Measurements from ENCODE around the gene DIP2C.

The DIP2C gene

DNA sequence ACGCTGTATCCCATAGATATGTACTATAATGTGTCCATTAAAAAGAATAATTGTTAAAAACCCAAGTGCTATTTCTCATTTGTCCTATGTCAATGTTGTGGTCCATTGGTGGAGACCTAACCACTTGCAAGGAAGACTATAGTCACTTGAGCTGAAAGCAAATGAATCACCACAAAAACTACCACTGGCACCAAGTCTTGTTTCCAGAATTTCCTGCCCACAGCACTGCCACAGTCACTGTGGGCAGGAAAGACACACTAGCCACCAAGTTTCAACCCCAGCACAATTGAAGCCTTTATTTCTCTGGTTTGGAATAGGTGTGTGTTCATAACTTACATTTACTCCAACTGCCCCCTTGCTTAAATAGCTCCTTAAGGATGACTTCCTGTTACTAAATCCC is 12.4 kb downstream of the DIP2C start:
- no peak for FAIRE-seq

DNA sequence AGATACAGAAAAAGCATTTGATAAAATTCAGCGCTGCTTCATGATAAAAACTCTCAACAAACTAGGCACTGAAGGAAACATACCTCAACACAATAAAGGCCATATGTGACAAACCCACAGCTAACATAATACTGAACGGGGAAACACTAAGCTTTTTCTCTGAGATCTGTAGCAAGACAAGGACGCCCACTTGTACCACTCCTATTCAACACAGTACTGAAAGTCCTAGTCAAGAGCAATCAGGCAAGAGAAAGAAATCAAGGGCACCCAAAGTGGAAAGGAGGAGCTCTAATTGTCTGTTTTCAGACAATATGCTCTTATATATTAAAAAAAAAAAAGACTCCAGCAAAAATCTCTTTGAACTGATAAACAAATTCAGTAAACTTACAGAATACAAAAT is 13.3 kb downstream of the DIP2C start:
- no peak for FAIRE-seq

DNA sequence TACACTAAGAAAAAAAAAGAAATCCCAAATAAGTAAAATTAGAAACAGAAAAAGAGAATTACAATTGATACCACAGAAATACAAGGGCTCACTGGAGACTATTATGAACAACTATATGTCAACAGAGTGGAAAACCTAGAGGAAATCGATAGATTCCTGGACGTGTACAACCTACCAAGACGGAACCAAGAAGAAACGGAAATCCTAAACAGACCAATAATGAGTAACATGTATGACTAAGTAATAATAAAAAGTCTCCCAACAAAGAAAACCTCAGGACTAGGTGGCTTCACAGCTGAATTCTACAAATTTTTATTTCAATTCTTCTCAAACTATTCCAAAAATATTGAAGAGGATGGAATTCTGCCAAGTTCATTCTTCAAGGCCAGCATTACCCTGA is 13.9 kb downstream of the DIP2C start:
- no peak for FAIRE-seq

DNA sequence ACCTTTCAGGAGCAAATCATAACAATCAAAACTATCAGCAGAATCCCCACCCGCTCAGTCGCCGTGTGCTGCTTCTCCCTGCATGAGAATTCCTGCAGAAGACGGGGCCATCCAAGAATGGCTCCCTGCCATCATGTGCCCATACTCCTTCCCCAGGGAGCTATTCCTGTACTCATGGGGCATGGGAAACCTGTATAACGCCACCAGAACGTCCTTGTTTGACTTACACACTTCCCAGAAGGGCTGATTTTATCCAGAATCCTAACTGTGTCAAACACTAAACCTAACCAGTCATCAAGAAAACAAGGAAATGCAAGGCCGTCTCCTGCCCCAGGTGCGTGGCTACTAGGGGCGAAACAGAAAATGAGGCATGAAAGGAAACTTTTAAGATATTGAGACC is 16.0 kb downstream of the DIP2C start:
- FAIRE-seq, result no peak

DNA sequence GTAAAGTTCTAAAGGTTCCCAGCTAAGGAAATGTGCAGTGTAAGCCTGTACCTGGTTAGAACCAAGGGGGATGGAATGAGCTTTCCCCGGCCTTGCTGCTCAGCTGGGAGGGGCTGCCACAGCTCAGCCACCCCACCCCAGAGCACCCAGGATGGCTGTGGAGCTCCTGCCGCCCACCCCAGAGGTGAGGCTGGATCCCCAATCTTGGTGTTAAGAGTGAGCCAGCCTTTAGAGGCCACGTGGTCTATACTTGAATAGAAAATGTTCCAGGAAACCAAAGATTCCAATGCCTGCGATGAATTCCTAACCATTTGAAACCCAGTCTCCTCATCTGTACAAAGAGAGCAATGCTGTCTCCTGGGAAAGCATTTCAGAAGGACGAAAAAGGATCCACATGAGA is 16.5 kb downstream of the DIP2C start:
- no peak for FAIRE-seq

DNA sequence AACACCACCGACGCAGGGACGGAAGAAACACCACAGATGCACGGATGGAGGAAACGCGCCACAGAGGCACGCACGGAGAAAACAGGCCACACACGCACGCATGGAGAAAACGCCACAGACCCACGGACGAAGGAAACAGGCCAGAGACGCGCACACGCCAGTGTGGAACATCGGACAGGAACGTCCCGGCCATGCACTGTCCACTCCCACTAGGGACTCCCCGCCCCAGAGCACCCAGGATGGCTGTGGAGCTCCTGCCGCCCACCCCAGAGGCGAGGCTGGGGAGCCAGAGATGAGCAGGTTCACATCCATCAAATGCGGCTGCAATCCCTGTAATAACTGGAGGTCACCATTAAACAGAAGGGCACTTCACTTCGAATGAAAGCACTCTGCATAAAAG is 17.3 kb downstream of the DIP2C start:
- FAIRE-seq, result no peak

DNA sequence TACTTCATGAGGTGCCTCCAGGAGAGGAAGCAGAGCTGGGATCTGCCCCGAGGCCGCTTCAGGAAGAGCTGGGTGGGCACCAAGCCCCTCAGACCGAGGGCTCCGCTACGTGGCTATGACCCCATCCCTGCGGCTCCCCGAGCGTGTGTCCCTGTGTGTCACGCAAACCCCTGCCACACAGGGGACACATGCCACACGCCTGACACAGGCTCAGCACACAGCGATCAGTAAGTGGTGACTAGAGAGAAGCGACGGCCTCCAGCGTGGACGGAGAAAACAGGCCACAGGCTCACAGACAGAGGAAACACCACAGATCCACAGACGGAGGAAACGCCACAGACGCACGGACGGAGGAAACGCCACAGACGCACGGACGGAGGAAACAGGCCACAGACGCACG is 18.5 kb downstream of the DIP2C start:
- no peak for FAIRE-seq

DNA sequence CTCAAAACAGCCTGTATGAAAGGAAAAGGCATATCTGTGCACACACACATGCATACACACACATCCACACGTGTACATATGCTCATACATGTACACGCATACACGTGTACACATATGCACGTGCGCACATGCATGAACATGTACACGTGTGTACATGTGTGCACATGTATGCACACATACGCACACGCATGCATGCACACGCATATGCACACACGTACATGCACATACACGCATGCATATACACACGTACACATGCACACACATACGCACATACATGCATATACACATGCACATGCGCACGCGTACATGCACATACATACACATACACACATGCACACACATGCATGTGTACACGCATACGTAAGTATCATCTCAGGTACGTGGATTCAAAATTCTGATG is 19.4 kb downstream of the DIP2C start:
- no peak for FAIRE-seq

DNA sequence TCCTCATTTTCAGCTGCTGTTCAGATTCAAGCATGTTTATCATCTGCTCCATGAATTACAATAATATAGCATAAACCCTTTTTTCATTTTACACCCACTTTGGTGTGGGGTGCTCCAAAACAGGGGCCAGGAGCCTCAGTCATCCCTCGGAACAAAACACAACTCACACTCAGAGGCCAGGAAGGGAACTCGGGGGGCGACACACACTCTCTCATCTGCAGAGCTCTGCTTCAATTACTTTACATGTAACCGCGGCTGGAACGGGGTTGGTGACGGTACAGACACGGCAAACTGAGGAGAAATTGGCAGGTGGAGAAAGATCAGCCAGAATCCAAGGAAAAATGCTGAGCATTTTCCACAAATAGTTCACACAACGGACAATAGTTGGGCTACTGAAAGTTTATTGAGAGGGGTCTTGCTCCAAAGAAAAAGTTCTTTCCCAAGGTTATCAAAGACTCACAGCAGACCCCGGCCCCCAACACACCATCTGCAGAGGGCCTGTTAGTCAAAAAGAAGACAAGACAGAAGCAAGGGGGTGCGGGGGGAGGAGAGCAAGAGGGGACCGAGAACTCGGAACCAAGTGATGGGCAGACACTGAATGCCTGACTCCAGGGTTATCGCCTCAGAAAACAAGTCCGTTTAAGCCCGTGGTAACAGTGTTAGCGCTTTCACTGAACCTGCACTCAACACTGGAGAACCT is 20.5 kb downstream of the DIP2C start:
- FAIRE-seq, result no peak

DNA sequence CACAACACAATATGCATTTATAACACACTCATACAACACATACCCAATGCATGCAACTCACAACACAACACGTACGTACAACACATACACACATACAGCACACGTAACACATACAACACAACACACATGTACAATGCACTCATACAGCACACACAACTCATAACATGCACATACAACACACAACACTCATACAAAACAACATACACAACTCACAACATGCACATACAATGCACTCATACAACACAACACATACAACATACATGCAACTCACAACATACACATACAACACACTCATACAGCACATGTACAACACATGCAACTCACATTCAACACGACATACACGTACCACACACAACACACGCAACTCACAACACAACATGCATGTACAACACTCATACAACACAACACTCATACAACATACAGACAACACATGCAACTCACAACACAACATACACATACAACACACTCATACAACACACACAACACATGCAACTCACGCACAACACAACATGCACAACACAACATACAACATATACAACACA is 21.8 kb downstream of the DIP2C start:
- FAIRE-seq, result no peak

DNA sequence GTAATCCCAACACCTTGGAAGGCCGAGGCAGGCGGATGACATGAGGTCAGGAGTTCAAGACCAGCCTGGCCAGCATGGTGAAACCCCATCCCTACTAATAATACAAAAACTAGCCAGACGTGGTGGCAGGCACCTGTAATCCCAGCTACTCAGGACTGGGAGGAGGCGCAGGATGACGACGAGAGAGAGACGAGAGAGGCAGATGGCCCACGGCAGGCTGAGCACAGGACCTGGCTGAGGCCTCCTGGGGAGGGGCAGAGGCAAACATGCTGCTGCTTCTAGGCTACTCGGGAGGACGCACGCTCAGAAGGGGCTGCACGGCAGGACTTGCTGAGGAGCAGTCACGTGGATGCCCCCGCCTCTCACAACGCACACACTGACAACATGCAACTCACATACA is 22.4 kb downstream of the DIP2C start:
- FAIRE-seq, result no peak

DNA sequence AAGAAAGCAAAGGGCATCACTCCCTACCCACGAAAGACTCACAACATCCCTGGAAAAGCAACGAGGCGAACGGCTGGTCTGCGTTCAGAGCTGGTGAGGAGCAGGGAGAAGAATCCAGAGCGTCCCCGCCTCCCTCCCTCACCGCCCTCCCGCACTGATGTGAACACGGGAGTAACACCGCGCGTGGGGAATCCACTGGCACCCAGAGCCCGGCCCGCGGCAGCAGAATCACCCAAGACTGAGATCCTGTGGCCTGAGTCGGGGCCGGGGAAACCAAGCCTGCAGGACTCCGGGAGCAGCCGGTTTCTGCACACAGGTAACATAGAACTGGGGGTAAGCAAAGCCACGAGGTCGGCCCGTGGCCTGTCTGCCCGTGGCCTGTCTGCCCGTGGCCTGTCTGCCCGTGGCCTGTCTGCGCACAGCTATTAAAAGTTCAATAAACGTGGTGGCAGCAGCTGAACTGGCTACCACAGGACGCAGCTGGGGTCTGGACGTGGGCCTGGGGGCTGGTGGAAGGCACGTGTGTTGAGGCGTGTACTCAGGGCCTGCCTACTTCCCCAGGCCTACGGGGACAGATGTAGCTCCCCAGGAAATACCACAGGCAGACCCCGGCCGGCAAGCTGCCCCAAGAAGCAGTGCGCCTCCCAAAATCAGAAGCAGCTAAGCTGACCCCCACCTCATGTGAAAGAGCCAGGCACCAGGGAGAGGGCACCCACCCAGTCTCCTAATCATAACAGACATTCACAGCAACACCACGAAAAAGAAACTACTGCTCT is 23.0 kb downstream of the DIP2C start:
- no peak for FAIRE-seq

DNA sequence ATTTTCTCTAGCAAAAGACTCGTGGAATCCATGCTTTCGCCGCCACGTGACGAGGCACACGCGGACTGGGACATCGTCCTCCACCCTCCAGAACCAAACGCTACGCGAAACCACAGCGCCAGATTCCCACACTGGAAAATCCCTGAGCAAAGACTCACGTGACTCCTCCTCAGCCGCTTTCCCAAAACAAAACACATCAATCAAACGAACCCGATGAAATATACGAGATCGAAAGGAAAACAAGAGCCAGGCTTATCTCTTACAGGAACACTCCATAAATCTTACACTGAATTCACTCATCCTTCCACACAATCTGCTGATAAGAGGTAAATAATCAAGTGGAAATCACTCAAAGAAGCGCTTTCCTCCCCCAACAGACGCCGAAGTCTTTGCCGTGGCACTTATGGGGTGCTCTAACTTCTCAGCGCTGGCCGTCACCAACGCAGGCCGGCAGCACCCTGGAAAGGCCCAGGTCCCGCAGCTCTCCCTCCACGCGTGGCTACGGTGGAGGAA is 23.8 kb downstream of the DIP2C start:
- no peak for FAIRE-seq

DNA sequence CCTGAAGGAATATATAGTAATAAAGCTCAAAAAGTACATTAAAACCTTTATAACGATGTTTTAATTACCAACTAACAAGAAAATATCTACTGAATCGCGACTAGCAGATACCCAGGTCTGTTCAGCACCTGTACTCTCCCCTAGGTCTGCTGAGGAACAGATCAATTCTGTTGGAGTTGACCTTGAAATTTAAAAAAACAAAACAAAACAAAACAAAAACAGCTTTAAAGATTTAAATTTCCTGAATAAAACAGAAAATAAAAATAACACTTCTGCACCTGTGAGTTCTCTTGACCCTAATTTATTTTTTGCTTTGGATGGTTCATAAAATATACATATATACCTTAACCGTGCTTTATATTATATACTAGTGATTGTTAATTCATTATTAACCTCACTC is 24.6 kb downstream of the DIP2C start:
- FAIRE-seq, result no peak

DNA sequence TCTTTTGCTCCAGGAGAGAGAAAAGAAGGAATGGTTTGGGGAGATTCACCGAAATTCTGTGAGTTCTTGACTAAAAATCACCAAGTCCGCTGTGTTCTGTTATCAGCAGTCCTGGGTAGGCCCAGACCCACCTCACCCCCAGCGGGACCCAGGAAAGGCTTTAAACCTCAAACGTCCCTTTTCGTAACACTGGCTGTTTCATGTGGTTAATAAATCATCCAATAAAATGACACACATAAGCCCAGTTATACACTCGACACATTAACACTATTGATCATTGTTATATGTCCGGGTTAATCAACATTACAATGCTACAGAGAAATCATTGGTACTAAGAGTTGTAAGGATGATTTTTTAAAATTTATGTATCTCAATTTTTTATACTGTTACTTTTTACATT is 25.2 kb downstream of the DIP2C start:
- no peak for FAIRE-seq

DNA sequence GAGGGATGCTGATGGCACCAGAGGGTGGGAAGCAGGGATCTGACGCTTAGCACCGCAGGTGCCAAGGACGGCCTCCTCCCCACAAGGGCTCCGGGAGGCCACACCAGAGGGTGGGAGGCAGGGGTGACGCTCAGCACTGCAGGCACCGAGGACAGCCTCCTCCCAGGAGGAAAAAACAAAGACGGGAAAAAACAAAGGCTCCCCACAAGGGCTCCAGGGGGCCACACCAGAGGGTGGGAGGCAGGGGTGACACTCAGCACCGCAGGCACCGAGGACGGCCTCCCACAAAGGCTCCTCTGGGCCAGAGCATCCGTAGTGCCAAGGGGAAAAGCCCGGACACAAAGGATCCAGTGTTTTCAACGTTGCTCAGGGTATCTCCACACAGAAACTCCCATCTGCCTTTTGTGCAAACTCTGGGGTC is 25.6 kb downstream of the DIP2C start:
- FAIRE-seq, result no peak

DNA sequence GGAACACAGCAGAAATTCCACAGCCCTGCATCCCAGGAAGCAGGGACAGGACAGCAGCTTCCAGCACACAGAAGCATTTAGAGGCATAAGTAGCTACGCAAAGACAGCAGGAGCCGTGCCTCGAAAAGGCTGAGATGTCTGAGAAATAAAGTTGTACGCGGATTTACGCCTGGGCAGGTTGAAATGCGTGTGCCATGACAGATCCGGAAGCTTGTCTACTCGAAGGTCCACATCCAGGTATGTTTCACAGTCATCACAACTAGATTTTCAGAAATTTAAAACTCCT is 26.1 kb downstream of the DIP2C start:
- no peak for FAIRE-seq

DNA sequence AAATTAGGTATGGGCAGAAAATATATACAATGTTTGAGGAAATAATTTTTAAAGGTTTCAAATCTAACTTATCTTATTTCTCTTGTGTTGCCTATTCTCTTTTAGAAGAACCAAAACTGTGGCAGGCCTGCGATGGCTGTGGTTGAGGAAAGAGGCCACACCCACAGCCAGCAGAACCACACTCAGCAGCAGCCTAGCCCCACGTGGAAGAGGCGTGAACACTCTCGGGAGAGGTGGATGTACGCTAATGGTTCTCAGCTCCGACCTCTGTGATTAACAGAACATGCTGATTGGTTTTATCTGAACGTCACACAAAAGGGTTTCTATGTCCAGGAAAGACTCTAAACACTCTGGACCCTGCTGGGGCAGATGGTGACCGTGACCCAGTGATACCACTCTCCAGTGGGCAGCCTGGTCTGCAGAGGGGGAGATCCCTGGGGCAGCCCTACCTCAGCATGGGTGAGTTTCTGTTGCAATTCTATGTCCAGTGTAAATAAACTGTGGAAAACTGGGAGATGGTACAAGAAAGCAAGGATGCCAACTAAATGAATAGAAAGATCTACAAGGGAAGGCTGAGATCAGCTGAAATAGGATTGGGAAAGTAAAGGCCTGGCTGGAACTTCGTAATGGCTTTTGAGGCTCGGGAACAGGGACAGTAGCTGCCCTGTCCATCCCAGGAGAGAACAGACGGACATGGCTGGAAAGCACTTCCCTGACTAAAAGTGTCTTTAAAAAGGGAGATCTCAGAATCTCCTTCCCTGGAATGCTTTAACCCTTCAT is 26.6 kb downstream of the DIP2C start:
- no peak for FAIRE-seq

DNA sequence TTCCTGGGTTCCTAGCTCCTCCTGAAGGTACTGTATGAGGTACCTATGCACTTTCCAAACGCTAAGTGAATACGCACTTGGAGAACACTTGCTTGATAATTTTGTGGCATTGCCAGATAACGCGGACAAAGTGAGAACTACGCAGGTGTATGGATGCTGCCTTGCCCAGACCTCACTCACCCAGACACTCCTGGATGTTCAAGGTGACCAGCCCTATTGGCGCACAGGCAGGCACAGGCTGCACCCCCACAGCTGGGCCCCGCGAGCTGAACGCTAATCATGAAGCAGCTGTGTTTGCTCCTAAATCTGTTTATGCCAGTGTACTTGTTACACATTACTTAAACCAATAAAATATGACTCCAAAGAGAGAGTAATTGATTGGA is 27.3 kb downstream of the DIP2C start:
- FAIRE-seq, result no peak

DNA sequence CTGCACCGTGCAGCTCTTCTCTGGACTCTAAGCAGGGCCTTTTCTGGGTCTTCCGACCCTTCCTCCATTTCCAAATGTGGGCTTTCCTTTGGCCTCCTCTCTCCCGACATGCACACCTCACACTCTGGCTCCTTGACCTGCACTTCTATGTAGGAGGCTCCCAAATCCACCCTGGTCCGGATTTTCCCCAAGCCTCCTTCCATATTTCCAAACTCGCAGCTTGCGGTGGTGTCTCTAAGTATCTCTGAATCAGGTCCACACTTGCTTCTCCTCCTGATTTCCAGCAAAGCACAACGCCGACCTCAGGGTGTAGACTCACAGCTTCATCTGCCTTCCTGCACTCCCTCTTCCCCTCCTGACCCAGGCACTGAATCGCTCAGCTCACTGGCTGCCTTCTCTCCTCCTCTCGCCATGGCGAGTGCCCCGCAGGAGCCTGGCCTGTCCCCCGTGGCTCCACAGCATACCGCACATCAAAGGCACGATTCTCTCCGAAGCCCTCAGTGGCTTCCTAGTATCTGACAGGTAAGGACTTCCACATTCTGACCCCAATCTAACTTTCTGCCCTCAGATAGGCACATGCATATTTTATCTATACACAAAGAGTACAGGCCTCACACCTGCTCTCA is 27.8 kb downstream of the DIP2C start:
- no peak for FAIRE-seq

DNA sequence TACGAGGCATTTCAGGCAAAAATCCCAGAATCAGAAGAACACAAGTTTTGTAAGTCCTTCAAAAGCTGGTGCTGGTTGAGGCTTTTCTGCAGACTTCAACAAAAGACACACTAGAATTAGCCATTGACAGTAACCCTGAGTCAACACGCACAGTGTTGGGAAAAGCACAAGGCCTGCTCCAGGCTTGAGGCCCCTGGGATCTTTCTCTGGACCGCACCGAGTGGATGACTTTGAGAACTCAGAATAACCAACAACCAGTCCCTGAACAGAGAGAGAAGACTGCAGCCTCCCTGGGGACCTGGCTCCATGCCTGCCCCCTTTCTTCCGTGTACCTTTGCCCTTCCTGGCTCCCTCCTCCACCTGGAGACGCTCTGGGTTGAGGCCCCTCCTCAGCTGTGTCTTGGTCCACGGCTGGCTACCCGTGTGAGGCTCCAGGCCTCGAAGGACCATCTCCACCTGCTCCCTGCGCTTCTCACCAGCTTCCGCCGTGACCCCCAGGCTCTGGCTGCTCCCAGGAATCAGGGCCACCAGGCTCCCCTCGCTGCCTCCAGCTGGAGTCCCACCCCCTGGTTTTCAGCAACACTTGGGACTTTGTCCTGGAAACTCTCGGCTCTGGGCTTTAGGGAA is 28.4 kb downstream of the DIP2C start:
- no peak for FAIRE-seq

DNA sequence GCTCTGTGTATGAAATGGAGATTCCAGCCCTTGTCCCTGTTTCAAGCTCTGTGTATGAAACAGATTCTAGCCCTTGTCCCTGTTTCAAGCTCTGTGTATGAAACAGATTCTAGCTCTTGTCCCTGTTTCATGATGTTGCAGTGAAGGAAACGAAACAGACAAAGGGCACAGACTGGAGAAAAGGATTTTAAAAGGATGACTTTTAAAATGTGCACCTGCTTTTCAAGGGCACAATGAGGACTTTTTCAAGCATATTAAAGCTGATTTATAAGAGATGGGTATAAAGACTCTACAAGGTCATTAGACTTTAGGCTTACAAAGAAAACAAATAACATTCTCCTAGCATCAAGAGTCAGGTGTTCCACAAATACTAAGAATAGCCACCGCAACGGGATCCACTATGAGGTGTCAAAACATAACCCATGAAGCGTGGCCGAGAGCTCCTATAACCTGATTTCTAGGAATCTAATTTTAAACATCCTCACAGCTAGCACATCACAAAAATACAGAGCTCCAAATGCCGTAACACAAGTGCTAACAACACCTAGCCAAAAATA is 29.0 kb downstream of the DIP2C start:
- no peak for FAIRE-seq

All from TTC549 (cell line).